OCI-LY1 (cell line): Measurements from ENCODE around the gene CCDC91.

Experiments used
- H2AFZ ChIP-seq: fragments of 200-600 bp; sonication (generic), shearing (Covaris generic); 2 replicates; pipeline ENCODE4 v1.6.0; 2014; ENCODE audit warnings: antibody characterized with exemption, mild to moderate bottlenecking, low read length
- H3F3A ChIP-seq: fragments of 200-600 bp; sonication (generic), shearing (Covaris generic); 2 replicates; pipeline ENCODE4 v1.6.0; 2014; ENCODE audit warnings: mild to moderate bottlenecking, antibody characterized with exemption, low read length, moderate library complexity; ENCODE audit not compliant: insufficient read depth
- H3K27ac ChIP-seq: fragments of 200-600 bp; sonication (generic); 2 replicates; pipeline ENCODE4 v1.5.1; 2014; ENCODE audit warnings: low read length, mixed run types, mild to moderate bottlenecking, low read depth; ENCODE audit not compliant: poor library complexity, severe bottlenecking
- H3K27me3 ChIP-seq: fragments of 200-600 bp; sonication (generic); 2 replicates; pipeline ENCODE4 v1.6.0; 2014; ENCODE audit warnings: antibody characterized with exemption, mild to moderate bottlenecking, low read length, moderate library complexity; ENCODE audit not compliant: insufficient read depth
- H3K36me3 ChIP-seq: fragments of 200-600 bp; sonication (generic); 2 replicates; pipeline ENCODE4 v1.6.1; 2014; ENCODE audit warnings: mild to moderate bottlenecking, antibody characterized with exemption, low read length, moderate library complexity, mixed read lengths; ENCODE audit not compliant: insufficient read depth
- H3K4me1 ChIP-seq: fragments of 200-600 bp; sonication (generic); 2 replicates; pipeline ENCODE4 v1.5.1; 2014; ENCODE audit warnings: mild to moderate bottlenecking, low read length, moderate library complexity; ENCODE audit not compliant: insufficient read depth, severe bottlenecking
- H3K4me2 ChIP-seq: fragments of 200-600 bp; sonication (generic), shearing (Covaris generic); 2 replicates; pipeline ENCODE4 v1.6.1; 2014; ENCODE audit warnings: low read length
- H3K4me3 ChIP-seq: fragments of 200-600 bp; sonication (generic); 2 replicates; pipeline ENCODE4 v1.5.1; 2014; ENCODE audit warnings: low read length, low read depth, mild to moderate bottlenecking, mixed read lengths; ENCODE audit not compliant: poor library complexity, severe bottlenecking
- H3K79me2 ChIP-seq: fragments of 200-600 bp; shearing (Covaris generic); 2 replicates; pipeline ENCODE4 v1.6.1; 2016; ENCODE audit warnings: mixed run types, low read length, mixed read lengths; ENCODE audit not compliant: insufficient read depth
- H3K9ac ChIP-seq: fragments of 200-600 bp; sonication (generic), shearing (Covaris generic); 2 replicates; pipeline ENCODE4 v1.6.1; 2014; ENCODE audit warnings: mild to moderate bottlenecking, low read length, mixed read lengths
- H3K9me2 ChIP-seq: fragments of 200-600 bp; sonication (generic), shearing (Covaris generic); 2 replicates; pipeline ENCODE4 v1.6.1; 2014; ENCODE audit warnings: low read depth, mild to moderate bottlenecking, low read length, mixed read lengths
- H3K9me3 ChIP-seq: fragments of 200-600 bp; shearing (Covaris generic); 2 replicates; pipeline ENCODE4 v1.6.1; 2014; ENCODE audit warnings: low read length, mixed read lengths
- H4K20me1 ChIP-seq: fragments of 200-600 bp; sonication (generic), shearing (Covaris generic); 2 replicates; pipeline ENCODE4 v1.6.0; 2016; ENCODE audit warnings: mild to moderate bottlenecking, low read length; ENCODE audit not compliant: insufficient read depth
- CTCF ChIP-seq: fragments of 200-600 bp; sonication (generic), shearing (Covaris generic); IDR thresholded peaks from 2 replicates; pipeline ENCODE4 v1.5.1; 2017; ENCODE audit warnings: mild to moderate bottlenecking, antibody characterized with exemption, low read length, moderate library complexity, mixed read lengths
- EZH2 ChIP-seq: fragments of 200-600 bp; sonication (generic), shearing (Covaris generic); IDR thresholded peaks from 2 replicates; pipeline ENCODE4 v1.8.0; 2017; ENCODE audit warnings: borderline replicate concordance, mixed run types, mild to moderate bottlenecking, antibody characterized with exemption, low read length, moderate library complexity, mixed read lengths

CCDC91 gene

GRCh38 chr12:28583701-28584261 is 393.5 kb downstream of the CCDC91 start:
- H3K4me3 ChIP-seq: no peak overlapping the region
- no peaks in the 10 kb centered on the region for H3K79me2 ChIP-seq
- no peak overlapping the region for H3K9ac ChIP-seq
- no peaks in the 10 kb centered on the region for H3K9me3 ChIP-seq
- no peak overlapping the region for H2AFZ ChIP-seq
- no peaks in the 10 kb centered on the region; the same call in 1 of the 2 replicates for H3K9me2 ChIP-seq
- no peak overlapping the region for H3K4me2 ChIP-seq
- no peaks in the 10 kb centered on the region for H4K20me1 ChIP-seq
- no peaks in the 10 kb centered on the region for H3K4me1 ChIP-seq
- H3K36me3 ChIP-seq: no peaks in the 10 kb centered on the region
- H3F3A ChIP-seq: no peaks in the 10 kb centered on the region
- TF ChIP-seq EZH2 (no peak), CTCF (peak; percentile 34; the same call in 1 of the 2 replicates)
- H3K27ac ChIP-seq: no peak overlapping the region
- H3K27me3 ChIP-seq: no peaks in the 10 kb centered on the region

GRCh38 chr12:28585146-28585545 is 394.9 kb downstream of the CCDC91 start:
- Histone ChIP-seq H3K4me1 (no peaks in the 10 kb centered on the region), H4K20me1 (no peaks in the 10 kb centered on the region), H3K4me2 (no peak overlapping the region), H3K9me3 (no peaks in the 10 kb centered on the region), H3K9me2 (no peaks in the 10 kb centered on the region), H3K4me3 (no peak overlapping the region), H3K36me3 (no peaks in the 10 kb centered on the region), H3K27ac (no peak overlapping the region), H3K9ac (no peak overlapping the region), H3F3A (no peaks in the 10 kb centered on the region), H3K79me2 (no peaks in the 10 kb centered on the region), H3K27me3 (no peaks in the 10 kb centered on the region), H2AFZ (no peak overlapping the region)
- TF ChIP-seq EZH2 (no peak), CTCF (no peak)

- no peak overlapping the region for H3K27ac ChIP-seq
- H3K79me2 ChIP-seq: no peaks in the 10 kb centered on the region
- no peaks in the 10 kb centered on the region for H3F3A ChIP-seq
- H3K4me3 ChIP-seq: no peak overlapping the region
- H3K9me3 ChIP-seq: no peaks in the 10 kb centered on the region
- H3K27me3 ChIP-seq: no peaks in the 10 kb centered on the region
- H4K20me1 ChIP-seq: no peaks in the 10 kb centered on the region
- no peaks in the 10 kb centered on the region for H3K9me2 ChIP-seq
- H3K4me2 ChIP-seq: no peak overlapping the region
- H3K4me1 ChIP-seq: no peaks in the 10 kb centered on the region
- no peak overlapping the region for H3K9ac ChIP-seq
- no peak for TF ChIP-seq EZH2
- no peak for TF ChIP-seq CTCF
- H2AFZ ChIP-seq: no peak overlapping the region
- no peaks in the 10 kb centered on the region for H3K36me3 ChIP-seq
These were observed 396.2 kb downstream of the CCDC91 start for GRCh38 chr12:28586481-28586880.
